HepG2 (cell line): Measurements from ENCODE around the gene KDM8.

Experiments
- ASH2L ChIP-seq: fragments of 300-600, 200-600 bp; sonication (generic); IDR thresholded peaks from 2 replicates; pipeline ENCODE4 v1.7.0; 2017; ENCODE audit warnings: low read depth, mild to moderate bottlenecking, moderate library complexity, mixed read lengths, low read length; ENCODE audit not compliant: insufficient read length
- CHD2 ChIP-seq: IDR thresholded peaks from 2 replicates; pipeline ENCODE4 v1.6.1; 2011; ENCODE audit warnings: low read depth, low read length, improper control_type of control experiment
- FOXK2 ChIP-seq: fragments of 450-650 bp; IDR thresholded peaks from 2 replicates; pipeline ENCODE4 v1.6.1; 2016
- GABPA ChIP-seq, 2 experiments: IDR thresholded peaks; 2 replicates each; pipeline ENCODE4 v1.6.1; 2011 to 2016; ENCODE audit warnings: low read depth in 2 of 2, low read length in 1 of 2, missing biosample characterization in 1 of 2, missing genetic modification characterization in 1 of 2
- MXI1 ChIP-seq: IDR thresholded peaks from 3 replicates; pipeline ENCODE4 v1.6.1; 2012; ENCODE audit warnings: low read depth, low read length, inconsistent platforms, borderline replicate concordance
- PAWR ChIP-seq: sonication (generic); formaldehyde crosslinking; IDR thresholded peaks from 2 replicates; pipeline ENCODE4 v1.4.0; 2020; ENCODE audit warnings: missing genetic modification reagents, mild to moderate bottlenecking, borderline replicate concordance
- REST ChIP-seq, 2 experiments: IDR thresholded peaks; 2 replicates each; pipeline ENCODE4 v1.6.1; 2011 to 2012; ENCODE audit warnings: low read length in 2 of 2, borderline replicate concordance in 1 of 2, low read depth in 1 of 2, mild to moderate bottlenecking in 1 of 2, moderate library complexity in 1 of 2
- ZBTB34 ChIP-seq: sonication (generic); formaldehyde crosslinking; IDR thresholded peaks from 2 replicates; pipeline ENCODE4 v1.8.0; 2022; ENCODE audit warnings: mild to moderate bottlenecking, missing genetic modification reagents
- ZNF335 ChIP-seq: sonication (generic); formaldehyde crosslinking; IDR thresholded peaks from 2 replicates; pipeline ENCODE4 v1.4.0; 2020; ENCODE audit warnings: missing genetic modification reagents
- TF ChIP-seq, protein P1 (sequence below): sonication (generic); formaldehyde crosslinking; IDR thresholded peaks from 2 replicates; pipeline ENCODE4 v1.5.0; 2020; ENCODE audit warnings: mild to moderate bottlenecking, missing genetic modification reagents, moderate library complexity

GRCh38 chr16:27217256-27217655, 13.9 kb downstream of the KDM8 start:
- TF ChIP-seq FOXK2 (no peak), GABPA (IDR thresholded peaks at IDR 0.05; ENCODE audit: low read depth, low read length) (no peak), GABPA (CRISPR knock-in tag; IDR thresholded peaks at IDR 0.05; ENCODE audit: low read depth) (no peak), ZBTB34 (no peak), ZNF335 (CRISPR knock-in tag) (no peak), PAWR (no peak), MXI1 (no peak), CHD2 (no peak), REST (IDR thresholded peaks at IDR 0.05; ENCODE audit: borderline replicate concordance in 1 of 2, low read depth in 1 of 2, low read length in 2 of 2) (no peak), ASH2L (no peak)
- TF ChIP-seq, protein P1, sequence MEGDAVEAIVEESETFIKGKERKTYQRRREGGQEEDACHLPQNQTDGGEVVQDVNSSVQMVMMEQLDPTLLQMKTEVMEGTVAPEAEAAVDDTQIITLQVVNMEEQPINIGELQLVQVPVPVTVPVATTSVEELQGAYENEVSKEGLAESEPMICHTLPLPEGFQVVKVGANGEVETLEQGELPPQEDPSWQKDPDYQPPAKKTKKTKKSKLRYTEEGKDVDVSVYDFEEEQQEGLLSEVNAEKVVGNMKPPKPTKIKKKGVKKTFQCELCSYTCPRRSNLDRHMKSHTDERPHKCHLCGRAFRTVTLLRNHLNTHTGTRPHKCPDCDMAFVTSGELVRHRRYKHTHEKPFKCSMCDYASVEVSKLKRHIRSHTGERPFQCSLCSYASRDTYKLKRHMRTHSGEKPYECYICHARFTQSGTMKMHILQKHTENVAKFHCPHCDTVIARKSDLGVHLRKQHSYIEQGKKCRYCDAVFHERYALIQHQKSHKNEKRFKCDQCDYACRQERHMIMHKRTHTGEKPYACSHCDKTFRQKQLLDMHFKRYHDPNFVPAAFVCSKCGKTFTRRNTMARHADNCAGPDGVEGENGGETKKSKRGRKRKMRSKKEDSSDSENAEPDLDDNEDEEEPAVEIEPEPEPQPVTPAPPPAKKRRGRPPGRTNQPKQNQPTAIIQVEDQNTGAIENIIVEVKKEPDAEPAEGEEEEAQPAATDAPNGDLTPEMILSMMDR (CRISPR knock-in tag): no peak
